ENCODE results near the gene SRP68. TPM values are rescaled to one million over a fixed set of nuclear protein-coding genes. Genes with fewer than 3 reads are reported as not detected.

Gene SRP68
- total and polyA plus RNA-seq, 2 of the 8 experiments (the other 6 are each of a cell fraction or from before 2014, with no cell fraction given): 57.7 to 83.5 TPM

- H3K9me3 ChIP-seq (ENCODE audit: insufficient read depth in 2 of 2, low read depth in 1 of 2, low read length in 1 of 2): no peaks in the 10 kb centered on the region
- H2BK120ac ChIP-seq (replicated peaks; ENCODE audit: low read depth, low read length): no peak overlapping the region
- H3K4me3 ChIP-seq (ENCODE audit: extremely low read depth in 1 of 4, insufficient read depth in 2 of 4, low read depth in 3 of 4, low read length in 4 of 4): no peak overlapping the region
- H3K56ac ChIP-seq (replicated peaks; ENCODE audit: insufficient read length, low read depth, low read length): no peak overlapping the region
- no peak overlapping the region for H3K27ac ChIP-seq (ENCODE audit: low read depth, low read length)
- FAIRE-seq: no peak
- no peak overlapping the region for H2AK5ac ChIP-seq (ENCODE audit: low read depth, low read length)
- no peak overlapping the region for H3K4ac ChIP-seq (replicated peaks; ENCODE audit: insufficient read length, low read depth, low read length)
- H3K4me2 ChIP-seq (ENCODE audit: insufficient read depth in 1 of 2, low read depth in 2 of 2, low read length in 2 of 2): no peak overlapping the region
- H4K8ac ChIP-seq (ENCODE audit: extremely low read depth, insufficient read depth, low read length): no peak overlapping the region
- no peak overlapping the region for H3K18ac ChIP-seq (ENCODE audit: extremely low read depth, low read length)
- H2BK5ac ChIP-seq (ENCODE audit: low read depth, low read length): no peak overlapping the region
- H2BK20ac ChIP-seq (ENCODE audit: low read length): no peak overlapping the region
- peaks cover 0 to 2% (median 0%) of the 10 kb centered on the region in 4 experiments; a peak in 1 of 7 replicates for H3K4me1 ChIP-seq (replicated peaks in 1 of 4; ENCODE audit: control insufficient read depth in 3 of 4, insufficient read depth in 4 of 4, low read length in 3 of 4)
- no peak overlapping the region for H4K5ac ChIP-seq (ENCODE audit: insufficient read length, low read depth, low read length)
- WGBS, 2 experiments (ENCODE audit: extremely low coverage in 1 of 2, insufficient coverage in 1 of 2, insufficient read length in 1 of 2, insufficient replicate concordance in 2 of 2, low coverage in 1 of 2, low lambda C conversion rate in 2 of 2, missing lambda C conversion rate in 1 of 2): 91% methylated on average over 9 of the region's 9 CpGs; no CpG with 5 or more reads in 1 of the 2 experiments
- no peak overlapping the region for H3K9ac ChIP-seq (replicated peaks in 1 of 4; ENCODE audit: extremely low read depth in 1 of 4, low read depth in 3 of 4, low read length in 3 of 4)
- no peaks in the 10 kb centered on the region for H3K23me2 ChIP-seq (ENCODE audit: low read depth, low read length)
- no peaks in the 10 kb centered on the region for H4K20me1 ChIP-seq (replicated peaks in 1 of 2; ENCODE audit: control insufficient read depth in 1 of 2, insufficient read depth in 2 of 2, low read length in 2 of 2)
- POLR2A ChIA-PET (ENCODE audit: partially characterized antibody): interaction anchor here (0.6 to 1.2 kb wide), 2 partner anchors 12 to 17 kb away, joined by 4 read pairs; no protein-coding TSS in a partner anchor
- DNase-seq (ENCODE audit: low read depth in 1 of 2, low spot score in 2 of 2): no peak
- H3K27me3 ChIP-seq (replicated peaks in 1 of 4; ENCODE audit: control insufficient read depth in 3 of 4, extremely low read depth in 1 of 4, insufficient read depth in 3 of 4, low read length in 3 of 4): no peaks in the 10 kb centered on the region
- H3K79me2 ChIP-seq (ENCODE audit: control insufficient read depth in 1 of 2, insufficient read depth in 2 of 2, low read length in 2 of 2): no peaks in the 10 kb centered on the region
- no peak overlapping the region for H4K91ac ChIP-seq (replicated peaks; ENCODE audit: insufficient read length, low read length)
- no peak overlapping the region for H2AFZ ChIP-seq (ENCODE audit: low read length)
- H3K36me3 ChIP-seq (ENCODE audit: control insufficient read depth in 2 of 4, insufficient read depth in 4 of 4, low read length in 3 of 4): peaks cover 22 to 71% (median 53%) of the 10 kb centered on the region in 4 experiments
- no peak overlapping the region for H2BK12ac ChIP-seq (ENCODE audit: low read depth, low read length)
- H2BK15ac ChIP-seq (ENCODE audit: low read length): no peak overlapping the region
- CTCF ChIA-PET (ENCODE audit: partially characterized antibody): interaction anchor here (0.6 to 1.4 kb wide), 9 partner anchors 11 to 768 kb away, joined by 3 to 6 read pairs (median 3); no protein-coding TSS in a partner anchor
- H3K14ac ChIP-seq (ENCODE audit: insufficient read length): no peak overlapping the region
- no peaks in the 10 kb centered on the region; the same call in 1 of the 2 replicates for H3K79me1 ChIP-seq (ENCODE audit: low read depth, low read length)
- no peak overlapping the region for H3K23ac ChIP-seq (ENCODE audit: insufficient read length)
- TF ChIP-seq BCL11A (IDR thresholded peaks at IDR 0.05; ENCODE audit: low read depth in 2 of 2, low read length in 2 of 2) (no peak), ATF2 (IDR thresholded peaks at IDR 0.05; ENCODE audit: low read length) (no peak)
Measured at GRCh38 chr17:76048711-76049110, 23.6 kb downstream of the SRP68 start.

Data from H1 (cell line).